NT2/D1 (cell line): Measurements from ENCODE around the gene HSPBP1.

Source experiments
- DNase-seq: peaks from one replicate; pipeline ENCODE4 v3.0.0-alpha.2; 2011; ENCODE audit warnings: low read depth, low spot score
- H3K27me3 ChIP-seq: 2 replicates; pipeline ENCODE4 v1.6.0; 2011; ENCODE audit warnings: mild to moderate bottlenecking; ENCODE audit not compliant: insufficient read length, insufficient read depth
- H3K36me3 ChIP-seq: 2 replicates; pipeline ENCODE4 v1.6.1; 2011; ENCODE audit warnings: mild to moderate bottlenecking, low read length, mixed read lengths; ENCODE audit not compliant: insufficient read depth, insufficient read length
- H3K4me1 ChIP-seq: 2 replicates; pipeline ENCODE4 v1.5.1; 2011; ENCODE audit not compliant: insufficient read depth, insufficient read length
- H3K4me3 ChIP-seq: 2 replicates; pipeline ENCODE4 v1.5.1; 2011; ENCODE audit warnings: low read depth; ENCODE audit not compliant: insufficient read length
- H3K9ac ChIP-seq: 2 replicates; pipeline ENCODE4 v1.6.0; 2011; ENCODE audit warnings: low read depth; ENCODE audit not compliant: insufficient read length
- H3K9me3 ChIP-seq: 2 replicates; pipeline ENCODE4 v1.5.1; 2011; ENCODE audit warnings: mild to moderate bottlenecking, low read length; ENCODE audit not compliant: insufficient read depth
- SUZ12 ChIP-seq: IDR thresholded peaks from 2 replicates; pipeline ENCODE4 v1.6.1; 2011; ENCODE audit not compliant: insufficient read length, insufficient read depth; ENCODE audit errors: extremely low read depth
- YY1 ChIP-seq: IDR thresholded peaks from 2 replicates; pipeline ENCODE4 v1.6.1; 2011; ENCODE audit not compliant: insufficient read length, insufficient read depth
- ZNF274 ChIP-seq: IDR thresholded peaks from 2 replicates; pipeline ENCODE4 v1.6.1; 2011; ENCODE audit warnings: mild to moderate bottlenecking, low read depth, low read length

The HSPBP1 gene

GRCh38 chr19:55256562-55257460 is 23.1 kb downstream of the HSPBP1 start:
- peaks cover 4% of the 10 kb centered on the region for H3K4me1 ChIP-seq

GRCh38 chr19:55255618-55256423 is 24.1 kb downstream of the HSPBP1 start:
- H3K4me3 ChIP-seq, result no peak overlapping the region
- no peak for DNase-seq
- peaks cover 4% of the 10 kb centered on the region for H3K4me1 ChIP-seq
- no peaks in the 10 kb centered on the region for H3K27me3 ChIP-seq
- TF ChIP-seq ZNF274 (no peak), SUZ12 (no peak), YY1 (no peak)
- peaks cover 48% of the 10 kb centered on the region for H3K36me3 ChIP-seq
- H3K9me3 ChIP-seq, result no peaks in the 10 kb centered on the region
- no peak overlapping the region for H3K9ac ChIP-seq

More at GRCh38 chr19:55256562-55257460, 23.1 kb downstream of the HSPBP1 start:
- peak overlapping the region; percentile 17 for H3K9ac ChIP-seq
- no peak for DNase-seq
- H3K27me3 ChIP-seq, result no peaks in the 10 kb centered on the region
- TF ChIP-seq SUZ12 (no peak), ZNF274 (no peak), YY1 (no peak)
- H3K4me3 ChIP-seq, result peak overlapping the region; percentile 91
- no peaks in the 10 kb centered on the region for H3K9me3 ChIP-seq
- peaks cover 41% of the 10 kb centered on the region for H3K36me3 ChIP-seq

- Histone ChIP-seq H3K9ac (peak overlapping the region; percentile 36), H3K4me1 (peaks cover 4% of the 10 kb centered on the region), H3K36me3 (peaks cover 57% of the 10 kb centered on the region), H3K27me3 (no peaks in the 10 kb centered on the region), H3K9me3 (no peaks in the 10 kb centered on the region), H3K4me3 (no peak overlapping the region)
- TF ChIP-seq YY1 (no peak), SUZ12 (no peak), ZNF274 (no peak)
- DNase-seq, result no peak
These were observed 25.3 kb downstream of the HSPBP1 start for GRCh38 chr19:55254625-55254977.

GRCh38 chr19:55253842-55254624 is 25.9 kb downstream of the HSPBP1 start:
- TF ChIP-seq SUZ12 (no peak), ZNF274 (no peak), YY1 (no peak)
- H3K4me1 ChIP-seq, result peaks cover 4% of the 10 kb centered on the region
- no peaks in the 10 kb centered on the region for H3K9me3 ChIP-seq
- no peaks in the 10 kb centered on the region for H3K27me3 ChIP-seq
- peak overlapping the region; percentile 36 for H3K9ac ChIP-seq
- no peak for DNase-seq
- H3K4me3 ChIP-seq, result no peak overlapping the region
- H3K36me3 ChIP-seq, result peaks cover 57% of the 10 kb centered on the region

GRCh38 chr19:55252760-55253663 is 26.9 kb downstream of the HSPBP1 start:
- no peak for DNase-seq
- no peak overlapping the region for H3K4me3 ChIP-seq
- TF ChIP-seq SUZ12 (no peak), YY1 (no peak), ZNF274 (no peak)

GRCh38 chr19:55251341-55252081 is 28.4 kb downstream of the HSPBP1 start:
- H3K27me3 ChIP-seq, result no peaks in the 10 kb centered on the region
- H3K4me1 ChIP-seq, result peaks cover 2% of the 10 kb centered on the region
- H3K9me3 ChIP-seq, result no peaks in the 10 kb centered on the region
- H3K4me3 ChIP-seq, result no peak overlapping the region
- TF ChIP-seq SUZ12, result no peak
- no peak for DNase-seq
- peaks cover 66% of the 10 kb centered on the region for H3K36me3 ChIP-seq
- no peak overlapping the region for H3K9ac ChIP-seq

More at GRCh38 chr19:55252760-55253663, 26.9 kb downstream of the HSPBP1 start:
- Histone ChIP-seq H3K36me3 (peaks cover 63% of the 10 kb centered on the region), H3K27me3 (no peaks in the 10 kb centered on the region), H3K9ac (no peak overlapping the region), H3K9me3 (no peaks in the 10 kb centered on the region), H3K4me1 (peaks cover 4% of the 10 kb centered on the region)
